ENCODE data around the gene TBX6. TPM values are rescaled to one million over a fixed set of nuclear protein-coding genes. Genes with fewer than 3 reads are reported as not detected.

The TBX6 gene
- total RNA-seq, 1 experiment from 2014 or later = 5.1 TPM

GRCh38 chr16:30040221-30040620 lies 51.5 kb downstream of the TBX6 start:
- Mint-ChIP-seq H3K4me3 (no peak overlapping the region), H3K4me1 (no peaks in the 10 kb centered on the region), H3K9me3 (peaks cover 4% of the 10 kb centered on the region; the same call in 1 of the 2 replicates), H3K36me3 (no peaks in the 10 kb centered on the region), H3K27me3 (ENCODE audit: low read depth) (peaks cover 43% of the 10 kb centered on the region), H3K27ac (no peak overlapping the region)
- DNase-seq (ENCODE audit: low spot score) (no peak), ATAC-seq (no peak)
- TF ChIP-seq ZNF317 (CRISPR knock-in tag; IDR thresholded peaks at IDR 0.05; ENCODE audit: borderline replicate concordance, low read depth) = no peak
- TF ChIP-seq OVOL2 (CRISPR knock-in tag; IDR thresholded peaks at IDR 0.05; ENCODE audit: borderline replicate concordance) = no peak
- TF ChIP-seq MLX (CRISPR knock-in tag; IDR thresholded peaks at IDR 0.05) = no peak
- no peak for TF ChIP-seq ZNF219 (CRISPR knock-in tag; IDR thresholded peaks at IDR 0.05; ENCODE audit: borderline replicate concordance)
- TF ChIP-seq, protein P1, sequence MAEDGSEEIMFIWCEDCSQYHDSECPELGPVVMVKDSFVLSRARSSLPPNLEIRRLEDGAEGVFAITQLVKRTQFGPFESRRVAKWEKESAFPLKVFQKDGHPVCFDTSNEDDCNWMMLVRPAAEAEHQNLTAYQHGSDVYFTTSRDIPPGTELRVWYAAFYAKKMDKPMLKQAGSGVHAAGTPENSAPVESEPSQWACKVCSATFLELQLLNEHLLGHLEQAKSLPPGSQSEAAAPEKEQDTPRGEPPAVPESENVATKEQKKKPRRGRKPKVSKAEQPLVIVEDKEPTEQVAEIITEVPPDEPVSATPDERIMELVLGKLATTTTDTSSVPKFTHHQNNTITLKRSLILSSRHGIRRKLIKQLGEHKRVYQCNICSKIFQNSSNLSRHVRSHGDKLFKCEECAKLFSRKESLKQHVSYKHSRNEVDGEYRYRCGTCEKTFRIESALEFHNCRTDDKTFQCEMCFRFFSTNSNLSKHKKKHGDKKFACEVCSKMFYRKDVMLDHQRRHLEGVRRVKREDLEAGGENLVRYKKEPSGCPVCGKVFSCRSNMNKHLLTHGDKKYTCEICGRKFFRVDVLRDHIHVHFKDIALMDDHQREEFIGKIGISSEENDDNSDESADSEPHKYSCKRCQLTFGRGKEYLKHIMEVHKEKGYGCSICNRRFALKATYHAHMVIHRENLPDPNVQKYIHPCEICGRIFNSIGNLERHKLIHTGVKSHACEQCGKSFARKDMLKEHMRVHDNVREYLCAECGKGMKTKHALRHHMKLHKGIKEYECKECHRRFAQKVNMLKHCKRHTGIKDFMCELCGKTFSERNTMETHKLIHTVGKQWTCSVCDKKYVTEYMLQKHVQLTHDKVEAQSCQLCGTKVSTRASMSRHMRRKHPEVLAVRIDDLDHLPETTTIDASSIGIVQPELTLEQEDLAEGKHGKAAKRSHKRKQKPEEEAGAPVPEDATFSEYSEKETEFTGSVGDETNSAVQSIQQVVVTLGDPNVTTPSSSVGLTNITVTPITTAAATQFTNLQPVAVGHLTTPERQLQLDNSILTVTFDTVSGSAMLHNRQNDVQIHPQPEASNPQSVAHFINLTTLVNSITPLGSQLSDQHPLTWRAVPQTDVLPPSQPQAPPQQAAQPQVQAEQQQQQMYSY (CRISPR knock-in tag; IDR thresholded peaks at IDR 0.05) = no peak
- TF ChIP-seq, protein P2, sequence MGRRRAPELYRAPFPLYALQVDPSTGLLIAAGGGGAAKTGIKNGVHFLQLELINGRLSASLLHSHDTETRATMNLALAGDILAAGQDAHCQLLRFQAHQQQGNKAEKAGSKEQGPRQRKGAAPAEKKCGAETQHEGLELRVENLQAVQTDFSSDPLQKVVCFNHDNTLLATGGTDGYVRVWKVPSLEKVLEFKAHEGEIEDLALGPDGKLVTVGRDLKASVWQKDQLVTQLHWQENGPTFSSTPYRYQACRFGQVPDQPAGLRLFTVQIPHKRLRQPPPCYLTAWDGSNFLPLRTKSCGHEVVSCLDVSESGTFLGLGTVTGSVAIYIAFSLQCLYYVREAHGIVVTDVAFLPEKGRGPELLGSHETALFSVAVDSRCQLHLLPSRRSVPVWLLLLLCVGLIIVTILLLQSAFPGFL (CRISPR knock-in tag; IDR thresholded peaks at IDR 0.05; ENCODE audit: borderline replicate concordance) = no peak
- no peak for TF ChIP-seq NFYB (CRISPR knock-in tag; conservative IDR thresholded peaks at IDR 0.05; ENCODE audit: low read depth)
- no peak for TF ChIP-seq SMAD3 (CRISPR knock-in tag; IDR thresholded peaks at IDR 0.05; ENCODE audit: borderline replicate concordance)
- no peak for TF ChIP-seq ZNF121 (CRISPR knock-in tag; IDR thresholded peaks at IDR 0.05)
- TF ChIP-seq GABPB1 (CRISPR knock-in tag; IDR thresholded peaks at IDR 0.05) = no peak
- TF ChIP-seq TP53 (CRISPR knock-in tag; IDR thresholded peaks at IDR 0.05) = no peak
- TF ChIP-seq FOXK1 (CRISPR knock-in tag; IDR thresholded peaks at IDR 0.05) = no peak
- no peak for TF ChIP-seq KAT7 (CRISPR knock-in tag; IDR thresholded peaks at IDR 0.05; ENCODE audit: borderline replicate concordance)
- POLR2A ChIA-PET = no interaction called here
- CTCF ChIA-PET = interaction anchor here (1.1 kb wide), 1 partner anchor 15 kb away, joined by 6 read pairs; no protein-coding TSS in a partner anchor

Other genes with a start within 250 kb of the TBX6 start
- 70.7 to 71.7 TPM (median 70.9 TPM) in 3 replicates for gene CDIPT, start 228.7 kb downstream of the TBX6 start, total RNA-seq (2021)
- gene SEZ6L2, start 192.4 kb downstream of the TBX6 start, total RNA-seq (2021) = 58.2 to 68.5 TPM (median 64.2 TPM) in 3 replicates
- gene ASPHD1, start 191.4 kb downstream of the TBX6 start, total RNA-seq (2021) = 17.6 to 26.9 TPM (median 20.2 TPM) in 3 replicates
- 18.5 to 20.9 TPM (median 19.4 TPM) in 3 replicates for gene KCTD13, start 165.7 kb downstream of the TBX6 start, total RNA-seq (2021)
- 69.6 to 87.6 TPM (median 78.0 TPM) in 3 replicates for gene TMEM219, start 129.8 kb downstream of the TBX6 start, total RNA-seq (2021)
- 38.3 to 42.4 TPM (median 39.2 TPM) in 3 replicates for gene TAOK2, start 118.1 kb downstream of the TBX6 start, total RNA-seq (2021)
- 18.9 to 21.2 TPM (median 21.1 TPM) in 3 replicates for gene HIRIP3, start 96.3 kb downstream of the TBX6 start, total RNA-seq (2021)
- gene INO80E, start 95.7 kb downstream of the TBX6 start, total RNA-seq (2021) = 87.6 to 101 TPM (median 92.4 TPM) in 3 replicates
- 10.8 to 16.6 TPM (median 16.4 TPM) in 3 replicates for gene DOC2A, start 80.9 kb downstream of the TBX6 start, total RNA-seq (2021)
- not detected in 3 replicates for gene C16orf92, start 68.7 kb downstream of the TBX6 start, total RNA-seq (2021)
- gene TLCD3B, start 60.7 kb downstream of the TBX6 start, total RNA-seq (2021) = 28.1 to 30.3 TPM (median 30.2 TPM) in 3 replicates
- gene ALDOA, start 26.2 kb downstream of the TBX6 start, total RNA-seq (2021) = 1,537 to 1,958 TPM (median 1,913 TPM) in 3 replicates
- 159 to 164 TPM (median 161 TPM) in 3 replicates for gene PPP4C, start 15.9 kb downstream of the TBX6 start, total RNA-seq (2021)
- gene YPEL3, start 4.3 kb upstream of the TBX6 start, total RNA-seq (2021) = 43.7 to 52.7 TPM (median 51.7 TPM) in 3 replicates
- 1.5 to 2.5 TPM (median 1.8 TPM) in 3 replicates for gene GDPD3, start 21.6 kb upstream of the TBX6 start, total RNA-seq (2021)
- gene MAPK3, start 31.3 kb upstream of the TBX6 start, total RNA-seq (2021) = 35.9 to 38.2 TPM (median 36.9 TPM) in 3 replicates
- 6.2 to 10.0 TPM (median 6.5 TPM) in 3 replicates for gene CORO1A, start 91.7 kb upstream of the TBX6 start, total RNA-seq (2021)
- gene BOLA2B, start 101.7 kb upstream of the TBX6 start, total RNA-seq (2021) = 191 to 206 TPM (median 192 TPM) in 3 replicates
- gene SLX1A, start 102.0 kb upstream of the TBX6 start, total RNA-seq (2021) = 37.2 to 77.0 TPM (median 53.2 TPM) in 3 replicates
- 7.1 to 11.3 TPM (median 8.3 TPM) in 3 replicates for gene SULT1A3, start 107.3 kb upstream of the TBX6 start, total RNA-seq (2021)
- gene NPIPB13, start 156.6 kb upstream of the TBX6 start, total RNA-seq (2021) = 5.4 to 9.6 TPM (median 8.4 TPM) in 3 replicates

All from WTC11 (cell line).